SK-N-SH (cell line): ENCODE measurements around the gene MFSD12. TPM values are rescaled to one million over a fixed set of nuclear protein-coding genes. Genes with fewer than 3 reads are reported as not detected.

Source experiments
- CTCF ChIA-PET: fragments of 300-600, 350-600 bp; formaldehyde crosslinking; extraction: SDS; loops from one replicate; lab custom pipeline; 2021; lab: Yijun Ruan, JAX
- POLR2A ChIA-PET: fragments of 350-600 bp; sonication (Branson Sonifier 250); formaldehyde crosslinking; extraction: SDS; loops from one replicate; lab custom pipeline; 2020; ENCODE audit warnings: antibody characterized with exemption, inconsistent platforms; lab: Yijun Ruan, JAX
- DNase-seq: peaks from one replicate; pipeline ENCODE4 v3.0.0; 2012
- H2AFZ ChIP-seq: fragments of 200-600 bp; sonication (generic); 2 replicates; pipeline ENCODE4 v1.8.1; 2016; ENCODE audit warnings: antibody characterized with exemption, mild to moderate bottlenecking, low read depth
- H3F3A ChIP-seq: fragments of 200-600 bp; sonication (generic); replicated peaks from 2 replicates; pipeline ENCODE3; 2016; ENCODE audit warnings: antibody characterized with exemption, mild to moderate bottlenecking; ENCODE audit not compliant: insufficient read depth
- H3K27ac ChIP-seq, 2 experiments: fragments of 200-500 bp in 1 of 2; fragments of 200-600 bp in 1 of 2; sonication (Bioruptor generic) in 1 of 2; sonication (generic), shearing (Covaris generic) in 1 of 2; 2 replicates each; pipeline versions ENCODE4 v1.5.1 to v1.6.1; 2014 to 2016; ENCODE audit warnings: low read depth in 2 of 2, inconsistent platforms in 1 of 2, low read length in 1 of 2, mild to moderate bottlenecking in 1 of 2, mixed read lengths in 1 of 2
- H3K27me3 ChIP-seq: fragments of 200-600 bp; sonication (generic), shearing (Covaris generic); 2 replicates; pipeline ENCODE4 v1.6.1; 2016; ENCODE audit warnings: mixed run types; ENCODE audit not compliant: insufficient read depth
- H3K36me3 ChIP-seq, 2 experiments: fragments of 200-500 bp in 1 of 2; fragments of 200-600 bp in 1 of 2; sonication (Bioruptor generic) in 1 of 2; sonication (generic) in 1 of 2; replicated peaks in 1 of 2; 2 replicates each; pipeline versions ENCODE3 to v1.5.1; 2014 to 2016; ENCODE audit warnings: low read length in 1 of 2, mild to moderate bottlenecking in 1 of 2; ENCODE audit not compliant: insufficient read depth in 2 of 2, control insufficient read depth in 1 of 2
- H3K4me1 ChIP-seq, 2 experiments: fragments of 200-500 bp in 1 of 2; fragments of 200-600 bp in 1 of 2; sonication (Bioruptor generic) in 1 of 2; sonication (generic), shearing (Covaris generic) in 1 of 2; 2 replicates each; pipeline versions ENCODE4 v1.5.1 to v1.6.1; 2014 to 2016; ENCODE audit warnings: low read depth in 1 of 2, low read length in 1 of 2, mixed run types in 1 of 2; ENCODE audit not compliant: insufficient read depth in 2 of 2, control insufficient read depth in 1 of 2
- H3K4me2 ChIP-seq: fragments of 200-600 bp; sonication (generic), shearing (Covaris generic); 2 replicates; pipeline ENCODE4 v1.6.1; 2017; ENCODE audit warnings: mixed run types
- H3K4me3 ChIP-seq, 2 experiments: fragments of 200-500 bp in 1 of 2; fragments of 200-600 bp in 1 of 2; sonication (Bioruptor generic) in 1 of 2; sonication (generic), shearing (Covaris generic) in 1 of 2; 2 replicates each; pipeline versions ENCODE4 v1.5.1 to v1.8.1; 2014 to 2016; ENCODE audit warnings: low read depth in 2 of 2, inconsistent platforms in 1 of 2, low read length in 1 of 2, mild to moderate bottlenecking in 1 of 2, mixed read lengths in 1 of 2, moderate library complexity in 1 of 2
- H3K79me2 ChIP-seq: fragments of 200-600 bp; sonication (generic); 2 replicates; pipeline ENCODE4 v1.8.1; 2017; ENCODE audit warnings: mild to moderate bottlenecking; ENCODE audit not compliant: insufficient read depth
- H3K9ac ChIP-seq: fragments of 200-600 bp; sonication (generic); 2 replicates; pipeline ENCODE4 v1.6.1; 2017; ENCODE audit warnings: mixed run types
- H3K9me2 ChIP-seq: fragments of 200-600 bp; sonication (generic); 2 replicates; pipeline ENCODE4 v1.6.1; 2017; ENCODE audit warnings: mixed run types
- H3K9me3 ChIP-seq: fragments of 200-600 bp; sonication (generic); 2 replicates; pipeline ENCODE4 v1.6.1; 2017; ENCODE audit warnings: mixed run types, mild to moderate bottlenecking, moderate library complexity
- H4K20me1 ChIP-seq: fragments of 200-600 bp; sonication (generic); 2 replicates; pipeline ENCODE4 v1.6.1; 2017; ENCODE audit warnings: mild to moderate bottlenecking, mixed run types; ENCODE audit not compliant: insufficient read depth
- EP300 ChIP-seq, 2 experiments: IDR thresholded peaks; 2 replicates each; pipeline versions ENCODE4 v1.4.0 to v1.6.1; 2012; ENCODE audit warnings: borderline replicate concordance in 1 of 2, low read depth in 1 of 2, low read length in 1 of 2
- EZH2phosphoT487 ChIP-seq: fragments of 200-600 bp; sonication (generic); IDR thresholded peaks from 2 replicates; pipeline ENCODE4 v1.6.1; 2017; ENCODE audit warnings: low read depth, mixed run types, mild to moderate bottlenecking, antibody characterized with exemption, moderate library complexity, borderline replicate concordance
- FOSL2 ChIP-seq: IDR thresholded peaks from 2 replicates; pipeline ENCODE4 v1.4.0; 2012; ENCODE audit warnings: low read depth, mild to moderate bottlenecking, moderate library complexity, borderline replicate concordance
- FOXJ3 ChIP-seq: sonication (generic); formaldehyde crosslinking; IDR thresholded peaks from 2 replicates; pipeline ENCODE4 v1.5.1; 2020; ENCODE audit warnings: mild to moderate bottlenecking, missing genetic modification reagents
- FOXM1 ChIP-seq: IDR thresholded peaks from 2 replicates; pipeline ENCODE4 v1.4.0; 2012; ENCODE audit warnings: low read depth, mild to moderate bottlenecking
- GABPA ChIP-seq: IDR thresholded peaks from 2 replicates; pipeline ENCODE4 v1.4.0; 2012; ENCODE audit warnings: low read depth, mild to moderate bottlenecking
- GATA2 ChIP-seq: sonication (generic); formaldehyde crosslinking; IDR thresholded peaks from 2 replicates; pipeline ENCODE4 v1.5.0; 2020; ENCODE audit warnings: mild to moderate bottlenecking, missing genetic modification reagents
- MEF2A ChIP-seq: IDR thresholded peaks from 2 replicates; pipeline ENCODE4 v1.4.0; 2012; ENCODE audit warnings: low read depth, borderline replicate concordance
- NFIC ChIP-seq: IDR thresholded peaks from 2 replicates; pipeline ENCODE4 v1.4.0; 2012; ENCODE audit warnings: borderline replicate concordance
- RCOR1 ChIP-seq: fragments of 150-350 bp; IDR thresholded peaks from 2 replicates; pipeline ENCODE4 v1.6.1; 2017; ENCODE audit warnings: antibody characterized with exemption, low read length
- SIN3A ChIP-seq: IDR thresholded peaks from 2 replicates; pipeline ENCODE4 v1.6.1; 2012; ENCODE audit warnings: low read depth, mild to moderate bottlenecking, low read length, moderate library complexity, borderline replicate concordance
- SMC3 ChIP-seq: IDR thresholded peaks from 2 replicates; pipeline ENCODE4 v1.6.1; 2012; ENCODE audit warnings: low read depth, low read length, improper control_type of control experiment
- TAF1 ChIP-seq: IDR thresholded peaks from 2 replicates; pipeline ENCODE4 v1.6.1; 2012; ENCODE audit warnings: low read depth, mild to moderate bottlenecking, low read length, moderate library complexity, borderline replicate concordance
- TCF12 ChIP-seq: IDR thresholded peaks from 2 replicates; pipeline ENCODE4 v1.4.0; 2012
- WGBS: methylation state at CpG from one replicate; pipeline ENCODE4 v1.1.6; 2017; ENCODE audit warnings: low lambda C conversion rate; 5-methylcytosine and 5-hydroxymethylcytosine counted together
- polyA plus RNA-seq, 3 experiments: library from polyadenylated mRNA; depleted of rRNA; stranded (reverse); fragments of >200 nt; gene quantifications; 2 replicates each; pipeline ENCODE4 v1.2.3, GENCODE V29; 2012
- TF ChIP-seq, protein P1 (sequence below): fragments of 150-350 bp; IDR thresholded peaks from 2 replicates; pipeline ENCODE4 v1.6.1; 2016; ENCODE audit warnings: mild to moderate bottlenecking, low read depth, low read length
- TF ChIP-seq, protein P2 (sequence below): IDR thresholded peaks from 2 replicates; pipeline ENCODE4; 2012
- TF ChIP-seq, protein P3 (sequence below): IDR thresholded peaks from 2 replicates; pipeline ENCODE4 v1.4.0; 2012; ENCODE audit warnings: low read depth
- TF ChIP-seq, protein P4 (sequence below): fragments of 200-600 bp; sonication (generic); IDR thresholded peaks from 2 replicates; pipeline ENCODE4 v1.6.1; 2017; ENCODE audit warnings: antibody characterized with exemption, mild to moderate bottlenecking, moderate library complexity
- TF ChIP-seq, protein P5 (sequence below): fragments of 150-350 bp; IDR thresholded peaks from 2 replicates; pipeline ENCODE4 v1.6.1; 2017; ENCODE audit warnings: antibody characterized with exemption, low read length, low read depth, borderline replicate concordance

Gene MFSD12
- polyA plus RNA-seq, 1 of the 3 experiments (the other 2 are of a cell fraction) = 53.3 TPM

DNA sequence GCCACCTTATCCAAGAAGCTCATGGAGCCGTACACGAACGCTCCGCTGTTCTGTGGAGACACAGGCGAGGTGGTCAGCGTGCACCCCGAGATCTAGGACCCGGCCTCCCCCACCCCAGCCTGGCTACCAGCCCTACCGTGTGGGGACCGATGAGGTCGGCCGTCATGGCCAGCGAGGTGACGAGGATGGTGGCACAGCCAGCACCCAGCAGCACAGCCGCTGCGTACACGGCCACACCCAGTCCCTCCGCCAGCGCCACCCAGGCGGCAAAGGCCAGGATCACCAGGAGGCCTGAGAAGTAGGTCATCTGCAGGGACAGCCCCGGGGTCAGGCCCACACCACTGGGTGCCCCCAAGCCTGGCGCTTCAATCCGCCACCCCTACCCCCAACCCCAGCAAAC is 11.3 kb downstream of the MFSD12 start:
- 96% methylated on average over 4 of the region's 23 CpGs for WGBS
- Histone ChIP-seq H3K36me3 (peaks cover 0 to 30% of the 10 kb centered on the region in 2 experiments), H4K20me1 (0 out of 2 replicates have a peak, but pooled peaks cover 7% of the 10 kb centered on the region), H3K4me3 (no peak overlapping the region), H3K9me2 (no peaks in the 10 kb centered on the region), H3K4me2 (no peak overlapping the region), H3K27me3 (no peaks in the 10 kb centered on the region), H3K79me2 (peaks cover 7% of the 10 kb centered on the region; the same call in 1 of the 2 replicates), H3K9ac (no peak overlapping the region), H3K9me3 (no peaks in the 10 kb centered on the region), H3K27ac (no peak overlapping the region), H3F3A (peaks cover 7% of the 10 kb centered on the region), H2AFZ (no peak overlapping the region), H3K4me1 (no peaks in the 10 kb centered on the region; a peak in 1 of 4 replicates)
- TF ChIP-seq, protein P1, sequence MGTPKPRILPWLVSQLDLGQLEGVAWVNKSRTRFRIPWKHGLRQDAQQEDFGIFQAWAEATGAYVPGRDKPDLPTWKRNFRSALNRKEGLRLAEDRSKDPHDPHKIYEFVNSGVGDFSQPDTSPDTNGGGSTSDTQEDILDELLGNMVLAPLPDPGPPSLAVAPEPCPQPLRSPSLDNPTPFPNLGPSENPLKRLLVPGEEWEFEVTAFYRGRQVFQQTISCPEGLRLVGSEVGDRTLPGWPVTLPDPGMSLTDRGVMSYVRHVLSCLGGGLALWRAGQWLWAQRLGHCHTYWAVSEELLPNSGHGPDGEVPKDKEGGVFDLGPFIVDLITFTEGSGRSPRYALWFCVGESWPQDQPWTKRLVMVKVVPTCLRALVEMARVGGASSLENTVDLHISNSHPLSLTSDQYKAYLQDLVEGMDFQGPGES = no peak
- TF ChIP-seq FOXJ3 (CRISPR knock-in tag) = no peak
- TF ChIP-seq, protein P2, sequence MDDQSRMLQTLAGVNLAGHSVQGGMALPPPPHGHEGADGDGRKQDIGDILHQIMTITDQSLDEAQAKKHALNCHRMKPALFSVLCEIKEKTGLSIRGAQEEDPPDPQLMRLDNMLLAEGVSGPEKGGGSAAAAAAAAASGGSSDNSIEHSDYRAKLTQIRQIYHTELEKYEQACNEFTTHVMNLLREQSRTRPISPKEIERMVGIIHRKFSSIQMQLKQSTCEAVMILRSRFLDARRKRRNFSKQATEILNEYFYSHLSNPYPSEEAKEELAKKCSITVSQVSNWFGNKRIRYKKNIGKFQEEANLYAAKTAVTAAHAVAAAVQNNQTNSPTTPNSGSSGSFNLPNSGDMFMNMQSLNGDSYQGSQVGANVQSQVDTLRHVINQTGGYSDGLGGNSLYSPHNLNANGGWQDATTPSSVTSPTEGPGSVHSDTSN = no peak
- no peak for TF ChIP-seq TCF12
- TF ChIP-seq FOSL2 = no peak
- TF ChIP-seq FOXM1 = no peak
- no peak for TF ChIP-seq GABPA
- TF ChIP-seq, protein P3, sequence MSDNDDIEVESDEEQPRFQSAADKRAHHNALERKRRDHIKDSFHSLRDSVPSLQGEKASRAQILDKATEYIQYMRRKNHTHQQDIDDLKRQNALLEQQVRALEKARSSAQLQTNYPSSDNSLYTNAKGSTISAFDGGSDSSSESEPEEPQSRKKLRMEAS = no peak
- TF ChIP-seq EZH2phosphoT487 = no peak
- no peak for TF ChIP-seq GATA2 (CRISPR knock-in tag)
- TF ChIP-seq, protein P4, sequence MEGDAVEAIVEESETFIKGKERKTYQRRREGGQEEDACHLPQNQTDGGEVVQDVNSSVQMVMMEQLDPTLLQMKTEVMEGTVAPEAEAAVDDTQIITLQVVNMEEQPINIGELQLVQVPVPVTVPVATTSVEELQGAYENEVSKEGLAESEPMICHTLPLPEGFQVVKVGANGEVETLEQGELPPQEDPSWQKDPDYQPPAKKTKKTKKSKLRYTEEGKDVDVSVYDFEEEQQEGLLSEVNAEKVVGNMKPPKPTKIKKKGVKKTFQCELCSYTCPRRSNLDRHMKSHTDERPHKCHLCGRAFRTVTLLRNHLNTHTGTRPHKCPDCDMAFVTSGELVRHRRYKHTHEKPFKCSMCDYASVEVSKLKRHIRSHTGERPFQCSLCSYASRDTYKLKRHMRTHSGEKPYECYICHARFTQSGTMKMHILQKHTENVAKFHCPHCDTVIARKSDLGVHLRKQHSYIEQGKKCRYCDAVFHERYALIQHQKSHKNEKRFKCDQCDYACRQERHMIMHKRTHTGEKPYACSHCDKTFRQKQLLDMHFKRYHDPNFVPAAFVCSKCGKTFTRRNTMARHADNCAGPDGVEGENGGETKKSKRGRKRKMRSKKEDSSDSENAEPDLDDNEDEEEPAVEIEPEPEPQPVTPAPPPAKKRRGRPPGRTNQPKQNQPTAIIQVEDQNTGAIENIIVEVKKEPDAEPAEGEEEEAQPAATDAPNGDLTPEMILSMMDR = no peak
- no peak for DNase-seq
- ChIA-PET CTCF (interaction anchor here (0.9 to 6.0 kb wide), 12 partner anchors 10 to 161 kb away, joined by 3 to 73 read pairs (median 7); partner anchors contain the start of genes GIPC3 and MFSD12), POLR2A (no interaction called here)

DNA sequence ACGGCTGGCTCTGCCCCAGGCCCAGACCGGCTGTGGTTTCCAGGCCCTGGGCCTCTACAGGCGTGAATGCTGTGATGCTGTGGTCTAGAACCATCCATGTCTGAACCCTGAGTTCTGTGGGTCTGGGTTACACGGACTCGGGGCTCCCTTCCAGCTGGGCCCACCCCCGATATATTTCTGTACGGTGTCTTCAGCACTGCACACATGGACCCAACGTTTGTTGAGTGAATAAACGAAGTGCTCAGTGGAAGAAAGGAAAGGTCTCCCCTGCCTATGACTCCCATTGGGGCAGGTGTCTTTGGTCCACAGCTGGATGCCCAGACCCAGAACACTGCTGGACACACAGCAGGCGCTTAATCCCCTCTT is 11.7 kb downstream of the MFSD12 start:
- POLR2A ChIA-PET = interaction anchor here (1.0 kb wide), 1 partner anchor 9 kb away, joined by 3 read pairs; no protein-coding TSS in a partner anchor
- CTCF ChIA-PET = interaction anchor here (0.5 to 6.0 kb wide), 30 partner anchors 9 to 241 kb away, joined by 3 to 73 read pairs (median 4); partner anchors contain the start of genes GIPC3, MFSD12 and TBXA2R
- TF ChIP-seq FOXJ3 (CRISPR knock-in tag) = no peak
- TF ChIP-seq, protein P3 = no peak
- TF ChIP-seq, protein P5, sequence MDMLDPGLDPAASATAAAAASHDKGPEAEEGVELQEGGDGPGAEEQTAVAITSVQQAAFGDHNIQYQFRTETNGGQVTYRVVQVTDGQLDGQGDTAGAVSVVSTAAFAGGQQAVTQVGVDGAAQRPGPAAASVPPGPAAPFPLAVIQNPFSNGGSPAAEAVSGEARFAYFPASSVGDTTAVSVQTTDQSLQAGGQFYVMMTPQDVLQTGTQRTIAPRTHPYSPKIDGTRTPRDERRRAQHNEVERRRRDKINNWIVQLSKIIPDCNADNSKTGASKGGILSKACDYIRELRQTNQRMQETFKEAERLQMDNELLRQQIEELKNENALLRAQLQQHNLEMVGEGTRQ = no peak
- TF ChIP-seq TCF12 = no peak
- no peak for TF ChIP-seq MEF2A
- TF ChIP-seq SIN3A = no peak
- no peak for TF ChIP-seq FOXM1
- no peak for TF ChIP-seq NFIC
- TF ChIP-seq SMC3 = no peak
- TF ChIP-seq RCOR1 = no peak
- TF ChIP-seq EP300 (IDR thresholded peaks at IDR 0.05; ENCODE audit: borderline replicate concordance in 1 of 2, low read depth in 1 of 2, low read length in 1 of 2) = no peak
- TF ChIP-seq TAF1 = no peak

More for the DNA sequence above, 11.7 kb downstream of the MFSD12 start:
- no peak overlapping the region for H3K4me2 ChIP-seq
- H3K9ac ChIP-seq = no peak overlapping the region
- no peak for DNase-seq
- no peaks in the 10 kb centered on the region for H3K9me2 ChIP-seq
- peaks cover 7% of the 10 kb centered on the region; the same call in 1 of the 2 replicates for H3K79me2 ChIP-seq
- no peak overlapping the region for H2AFZ ChIP-seq
- no peak overlapping the region for H3K27ac ChIP-seq
- peaks cover 0 to 30% of the 10 kb centered on the region in 2 experiments for H3K36me3 ChIP-seq
- H3K4me3 ChIP-seq = no peak overlapping the region
- no peaks in the 10 kb centered on the region for H3K27me3 ChIP-seq
- H4K20me1 ChIP-seq = 0 out of 2 replicates have a peak, but pooled peaks cover 7% of the 10 kb centered on the region
- no peaks in the 10 kb centered on the region for H3K9me3 ChIP-seq
- H3F3A ChIP-seq = peaks cover 7% of the 10 kb centered on the region
- no peaks in the 10 kb centered on the region; a peak in 1 of 4 replicates for H3K4me1 ChIP-seq
- 84% methylated on average over 10 of the region's 10 CpGs for WGBS
